NOMO-1 treated with dmso at 0.1 percent for 144 hours (cell line): ENCODE results near the gene FIBCD1.

Source experiments
- DNase-seq: peaks from one replicate; lab custom pipeline; 2025; ENCODE audit not compliant: unreplicated experiment; lab: John Stamatoyannopoulos, UW

The FIBCD1 gene

GRCh38 chr9:130938652-130939404 is at the start of gene FIBCD1:
TSS of gene FIBCD1 (minus strand) at chr9:130939247. CDS start at chr9:130938607, 640 bp downstream.
- peak; percentile 43 for DNase-seq

GRCh38 chr9:130988400-130988747 is 49.3 kb upstream of the FIBCD1 start:
- no peak for DNase-seq

- DNase-seq = no peak
These were observed 48.8 kb upstream of the FIBCD1 start for GRCh38 chr9:130987738-130988399.

GRCh38 chr9:130987054-130987453 is 48.0 kb upstream of the FIBCD1 start:
- no peak for DNase-seq

- DNase-seq = no peak
These were observed 47.4 kb upstream of the FIBCD1 start for GRCh38 chr9:130986356-130986965.

- DNase-seq = no peak
These were observed 46.6 kb upstream of the FIBCD1 start for GRCh38 chr9:130985606-130986162.

GRCh38 chr9:130985029-130985428 is 46.0 kb upstream of the FIBCD1 start:
- DNase-seq = no peak

GRCh38 chr9:130984521-130984920 is 45.5 kb upstream of the FIBCD1 start:
- no peak for DNase-seq

- no peak for DNase-seq
These were observed 44.9 kb upstream of the FIBCD1 start for GRCh38 chr9:130983970-130984369.

GRCh38 chr9:130983359-130983670 is 44.3 kb upstream of the FIBCD1 start:
- DNase-seq = no peak

- no peak for DNase-seq
These were observed 43.8 kb upstream of the FIBCD1 start for GRCh38 chr9:130982636-130983358.

- no peak for DNase-seq
These were observed 42.7 kb upstream of the FIBCD1 start for GRCh38 chr9:130981756-130982137.

- peak; percentile 71 for DNase-seq
These were observed 42.1 kb upstream of the FIBCD1 start for GRCh38 chr9:130981002-130981755.

GRCh38 chr9:130980526-130980925 is 41.5 kb upstream of the FIBCD1 start:
- no peak for DNase-seq

GRCh38 chr9:130979591-130980385 is 40.7 kb upstream of the FIBCD1 start:
- DNase-seq = no peak

GRCh38 chr9:130977811-130978221 is 38.8 kb upstream of the FIBCD1 start:
- DNase-seq = no peak

- no peak for DNase-seq
These were observed 37.1 kb upstream of the FIBCD1 start for GRCh38 chr9:130975932-130976841.

GRCh38 chr9:130975156-130975555 is 36.1 kb upstream of the FIBCD1 start:
- DNase-seq = no peak

- no peak for DNase-seq
These were observed 35.6 kb upstream of the FIBCD1 start for GRCh38 chr9:130974697-130975096.
